Liver (tissue), 3 donors: ENCODE data around the gene KLHL24.

Experiments
- FOXA1 ChIP-seq: IDR thresholded peaks from 2 replicates; pipeline ENCODE4 v1.6.1; 2016; ENCODE audit warnings: antibody characterized with exemption
- JUND ChIP-seq, 2 donors: IDR thresholded peaks; 2 replicates each; pipeline ENCODE4 v1.6.1; 2016; ENCODE audit warnings: antibody characterized with exemption in 2 of 2
- NR2F2 ChIP-seq: IDR thresholded peaks from 2 replicates; pipeline ENCODE4 v1.6.1; 2016; ENCODE audit warnings: antibody characterized with exemption
- RXRA ChIP-seq, 2 donors: IDR thresholded peaks; 2 replicates each; pipeline ENCODE4 v1.6.1; 2017 to 2018; ENCODE audit warnings: antibody characterized with exemption in 2 of 2, mild to moderate bottlenecking in 1 of 2
- YY1 ChIP-seq: IDR thresholded peaks from 2 replicates; pipeline ENCODE4 v1.6.1; 2016; ENCODE audit warnings: antibody characterized with exemption, mild to moderate bottlenecking
- TF ChIP-seq, protein P1 (sequence below): fragments of 150-350 bp; IDR thresholded peaks from 2 replicates; pipeline ENCODE4 v1.5.1; 2017; ENCODE audit warnings: improper control_type of control experiment, low read depth, low read length; ENCODE audit not compliant: missing input control
- TF ChIP-seq, protein P2 (sequence below): IDR thresholded peaks from 2 replicates; pipeline ENCODE4 v1.6.1; 2016; ENCODE audit warnings: antibody characterized with exemption
- donor health status: healthy.
- donor health status: healthy.

DNA sequence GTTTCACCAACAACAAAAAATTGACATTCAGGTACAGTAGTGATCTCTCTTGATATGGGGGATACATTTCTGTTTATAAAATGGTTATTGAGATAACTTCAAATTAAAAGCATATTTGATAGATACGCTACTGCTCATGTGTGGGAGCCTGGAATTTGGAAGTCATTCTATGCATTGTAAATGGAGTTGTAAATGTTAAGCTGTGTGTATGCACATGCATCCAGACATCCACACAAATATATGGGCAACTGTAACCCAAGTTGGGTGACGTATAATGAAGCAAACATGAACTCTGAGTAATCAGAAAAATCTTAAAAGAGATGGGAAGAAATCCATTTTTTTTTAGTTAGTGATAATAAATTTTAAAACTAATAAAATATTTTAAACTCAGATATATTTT, 9.8 kb downstream of the KLHL24 start:
- TF ChIP-seq, protein P1, sequence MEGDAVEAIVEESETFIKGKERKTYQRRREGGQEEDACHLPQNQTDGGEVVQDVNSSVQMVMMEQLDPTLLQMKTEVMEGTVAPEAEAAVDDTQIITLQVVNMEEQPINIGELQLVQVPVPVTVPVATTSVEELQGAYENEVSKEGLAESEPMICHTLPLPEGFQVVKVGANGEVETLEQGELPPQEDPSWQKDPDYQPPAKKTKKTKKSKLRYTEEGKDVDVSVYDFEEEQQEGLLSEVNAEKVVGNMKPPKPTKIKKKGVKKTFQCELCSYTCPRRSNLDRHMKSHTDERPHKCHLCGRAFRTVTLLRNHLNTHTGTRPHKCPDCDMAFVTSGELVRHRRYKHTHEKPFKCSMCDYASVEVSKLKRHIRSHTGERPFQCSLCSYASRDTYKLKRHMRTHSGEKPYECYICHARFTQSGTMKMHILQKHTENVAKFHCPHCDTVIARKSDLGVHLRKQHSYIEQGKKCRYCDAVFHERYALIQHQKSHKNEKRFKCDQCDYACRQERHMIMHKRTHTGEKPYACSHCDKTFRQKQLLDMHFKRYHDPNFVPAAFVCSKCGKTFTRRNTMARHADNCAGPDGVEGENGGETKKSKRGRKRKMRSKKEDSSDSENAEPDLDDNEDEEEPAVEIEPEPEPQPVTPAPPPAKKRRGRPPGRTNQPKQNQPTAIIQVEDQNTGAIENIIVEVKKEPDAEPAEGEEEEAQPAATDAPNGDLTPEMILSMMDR, result no peak
- TF ChIP-seq YY1 (no peak), FOXA1 (no peak), RXRA (IDR thresholded peaks at IDR 0.05) (no peak), NR2F2 (no peak), JUND (IDR thresholded peaks at IDR 0.05) (no peak)
- TF ChIP-seq, protein P2, sequence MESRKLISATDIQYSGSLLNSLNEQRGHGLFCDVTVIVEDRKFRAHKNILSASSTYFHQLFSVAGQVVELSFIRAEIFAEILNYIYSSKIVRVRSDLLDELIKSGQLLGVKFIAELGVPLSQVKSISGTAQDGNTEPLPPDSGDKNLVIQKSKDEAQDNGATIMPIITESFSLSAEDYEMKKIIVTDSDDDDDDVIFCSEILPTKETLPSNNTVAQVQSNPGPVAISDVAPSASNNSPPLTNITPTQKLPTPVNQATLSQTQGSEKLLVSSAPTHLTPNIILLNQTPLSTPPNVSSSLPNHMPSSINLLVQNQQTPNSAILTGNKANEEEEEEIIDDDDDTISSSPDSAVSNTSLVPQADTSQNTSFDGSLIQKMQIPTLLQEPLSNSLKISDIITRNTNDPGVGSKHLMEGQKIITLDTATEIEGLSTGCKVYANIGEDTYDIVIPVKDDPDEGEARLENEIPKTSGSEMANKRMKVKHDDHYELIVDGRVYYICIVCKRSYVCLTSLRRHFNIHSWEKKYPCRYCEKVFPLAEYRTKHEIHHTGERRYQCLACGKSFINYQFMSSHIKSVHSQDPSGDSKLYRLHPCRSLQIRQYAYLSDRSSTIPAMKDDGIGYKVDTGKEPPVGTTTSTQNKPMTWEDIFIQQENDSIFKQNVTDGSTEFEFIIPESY, result no peak
